Measurements from ENCODE around the gene KIAA1755.

DNA sequence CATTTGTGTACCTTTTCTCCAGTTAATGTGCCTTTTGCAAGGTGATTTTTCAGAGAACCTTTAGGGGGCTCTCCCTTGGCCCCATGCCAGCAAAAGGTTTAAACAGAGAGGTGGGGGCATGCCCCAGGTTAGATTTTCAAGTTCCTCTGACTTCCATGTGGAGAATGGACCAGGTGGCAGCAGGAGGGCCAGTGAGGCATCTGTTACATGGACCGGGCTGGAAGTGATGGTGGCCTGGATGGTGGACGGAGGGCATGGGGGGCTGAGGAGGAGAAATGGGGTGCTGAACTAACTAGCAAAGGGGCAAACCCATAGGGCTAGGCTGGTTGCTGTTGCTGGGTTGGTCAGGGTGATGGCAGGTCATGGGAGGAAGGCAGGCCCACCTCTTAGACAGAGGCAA is 22.7 kb upstream of the KIAA1755 start:
- TF ChIP-seq, protein P1, sequence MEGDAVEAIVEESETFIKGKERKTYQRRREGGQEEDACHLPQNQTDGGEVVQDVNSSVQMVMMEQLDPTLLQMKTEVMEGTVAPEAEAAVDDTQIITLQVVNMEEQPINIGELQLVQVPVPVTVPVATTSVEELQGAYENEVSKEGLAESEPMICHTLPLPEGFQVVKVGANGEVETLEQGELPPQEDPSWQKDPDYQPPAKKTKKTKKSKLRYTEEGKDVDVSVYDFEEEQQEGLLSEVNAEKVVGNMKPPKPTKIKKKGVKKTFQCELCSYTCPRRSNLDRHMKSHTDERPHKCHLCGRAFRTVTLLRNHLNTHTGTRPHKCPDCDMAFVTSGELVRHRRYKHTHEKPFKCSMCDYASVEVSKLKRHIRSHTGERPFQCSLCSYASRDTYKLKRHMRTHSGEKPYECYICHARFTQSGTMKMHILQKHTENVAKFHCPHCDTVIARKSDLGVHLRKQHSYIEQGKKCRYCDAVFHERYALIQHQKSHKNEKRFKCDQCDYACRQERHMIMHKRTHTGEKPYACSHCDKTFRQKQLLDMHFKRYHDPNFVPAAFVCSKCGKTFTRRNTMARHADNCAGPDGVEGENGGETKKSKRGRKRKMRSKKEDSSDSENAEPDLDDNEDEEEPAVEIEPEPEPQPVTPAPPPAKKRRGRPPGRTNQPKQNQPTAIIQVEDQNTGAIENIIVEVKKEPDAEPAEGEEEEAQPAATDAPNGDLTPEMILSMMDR (conservative IDR thresholded peaks at IDR 0.05; ENCODE audit: low read depth, low read length) = no peak
- TF ChIP-seq EZH2phosphoT487 (IDR thresholded peaks at IDR 0.05; ENCODE audit: borderline replicate concordance, low read length) (no peak), EZH2 (IDR thresholded peaks at IDR 0.05; ENCODE audit: low read length, unreplicated experiment) (no peak)

Data from PC-3 (cell line).